GM19452 (cell line): ENCODE measurements around the gene TNK1.

ENCODE experiments used
- ATAC-seq: cut with Tn5 transposase; IDR thresholded peaks from one replicate; pipeline ENCODE4 v1.9.1; 2021; ENCODE audit not compliant: unreplicated experiment

TNK1 gene

DNA sequence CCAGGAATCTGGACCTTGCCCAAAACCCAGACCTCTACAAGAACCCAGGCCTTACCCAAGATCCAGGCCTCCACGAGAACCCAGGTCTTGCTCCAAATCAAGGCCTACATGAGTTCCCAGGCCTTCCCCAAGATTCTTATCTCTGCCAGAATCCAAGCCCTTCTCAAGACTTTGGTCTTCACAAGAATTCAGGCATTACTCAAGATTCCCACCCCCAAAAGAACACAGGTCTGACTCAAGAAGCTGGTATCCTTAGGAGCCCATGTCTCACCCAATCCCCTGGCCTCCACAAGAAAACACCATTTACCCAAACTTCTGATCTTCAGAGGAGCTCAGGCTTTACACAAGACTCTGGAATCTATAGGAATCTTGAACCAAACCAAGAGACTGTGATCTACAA, 50.3 kb downstream of the TNK1 start:
- no peak for ATAC-seq

- ATAC-seq: no peak
Observed at GRCh38 chr17:7432296-7432695, 51.4 kb downstream of the TNK1 start.

- peak; percentile 24 for ATAC-seq
Observed at GRCh38 chr17:7435676-7436555, 55.0 kb downstream of the TNK1 start.

GRCh38 chr17:7436556-7437368, 55.9 kb downstream of the TNK1 start:
- ATAC-seq: no peak

- no peak for ATAC-seq
Observed at GRCh38 chr17:7437369-7437863, 56.5 kb downstream of the TNK1 start.

DNA sequence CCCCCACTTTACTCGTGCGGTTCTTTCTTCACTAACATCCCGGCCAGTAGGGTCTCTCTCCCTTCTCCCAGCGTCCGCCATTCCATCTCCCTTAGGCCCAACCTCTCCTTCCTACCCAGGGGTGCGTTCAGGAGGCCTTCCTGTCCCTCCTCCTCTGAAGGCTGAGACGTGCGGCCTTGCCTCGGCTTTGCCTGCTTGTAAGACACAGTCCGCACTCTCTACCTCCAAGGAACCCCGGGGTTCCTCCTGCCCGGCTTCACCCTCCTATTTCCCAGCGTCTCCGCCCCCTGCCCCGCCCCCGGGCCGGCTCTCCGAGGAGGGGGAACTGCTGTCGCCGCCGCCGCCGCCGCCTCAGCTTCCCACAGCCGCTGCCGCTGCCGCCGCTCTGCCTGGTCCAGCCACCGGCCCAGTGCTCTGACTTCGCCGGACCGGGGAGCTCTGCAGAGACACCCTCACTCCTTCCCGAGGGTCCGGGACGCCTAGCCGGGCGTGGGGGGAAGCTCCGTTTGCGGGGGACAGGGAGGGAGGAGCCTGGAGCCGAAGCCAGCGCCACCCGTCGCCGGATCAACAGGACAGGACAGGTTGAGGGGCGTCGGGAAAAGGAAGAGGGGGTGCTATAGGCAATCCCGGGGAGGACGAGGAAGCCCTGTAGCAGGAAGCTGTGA, 57.2 kb downstream of the TNK1 start:
- ATAC-seq: no peak

DNA sequence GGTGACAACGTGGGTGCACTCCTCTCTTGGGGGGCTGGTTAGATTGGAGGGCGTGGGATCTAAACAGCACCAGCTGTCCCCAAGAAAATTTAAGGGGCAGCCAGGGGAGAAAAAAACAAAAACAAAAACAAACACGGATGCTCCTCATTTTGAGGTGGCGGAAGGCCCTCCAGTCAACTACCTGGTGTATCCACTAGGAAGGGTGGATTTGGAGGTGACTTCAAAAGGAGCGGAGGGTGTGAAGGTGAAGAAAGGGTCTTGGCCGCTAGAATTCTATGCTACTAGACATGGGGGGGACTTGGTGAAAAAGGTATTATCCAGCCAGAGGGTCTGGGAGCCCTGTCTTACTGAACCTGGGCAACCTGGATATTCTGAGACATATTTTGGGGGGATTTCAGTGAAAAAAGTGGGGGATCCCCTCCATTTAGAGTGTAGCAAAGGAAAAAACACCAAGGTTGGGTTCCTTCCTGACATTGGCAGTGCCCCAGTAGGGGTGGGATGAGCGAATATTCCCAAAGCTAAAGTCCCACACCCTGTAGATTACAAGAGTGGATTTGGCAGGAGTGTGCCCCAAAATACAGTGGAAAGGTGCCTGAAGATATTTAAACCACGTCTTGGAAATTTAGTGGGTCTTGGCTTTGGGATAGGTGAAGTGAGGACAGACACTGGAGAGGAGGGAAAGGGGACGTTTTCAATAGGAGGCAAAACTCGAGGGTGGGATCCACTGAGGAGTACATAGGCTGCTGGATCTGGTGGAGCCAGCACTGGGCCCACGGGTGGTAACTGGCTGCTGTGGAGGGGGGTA, 58.0 kb downstream of the TNK1 start:
- ATAC-seq: no peak
